C4-2B (cell line): ENCODE data around the gene CACHD1.

Source experiments
- ZFX ChIP-seq: fragments of 450-650 bp; IDR thresholded peaks from 2 replicates; pipeline ENCODE4 v1.6.1; 2017
- TF ChIP-seq, protein P1 (sequence below): fragments of 450-650 bp; conservative IDR thresholded peaks from 2 replicates; pipeline ENCODE4 v1.5.1; 2017; ENCODE audit warnings: mild to moderate bottlenecking

- TF ChIP-seq, protein P1, sequence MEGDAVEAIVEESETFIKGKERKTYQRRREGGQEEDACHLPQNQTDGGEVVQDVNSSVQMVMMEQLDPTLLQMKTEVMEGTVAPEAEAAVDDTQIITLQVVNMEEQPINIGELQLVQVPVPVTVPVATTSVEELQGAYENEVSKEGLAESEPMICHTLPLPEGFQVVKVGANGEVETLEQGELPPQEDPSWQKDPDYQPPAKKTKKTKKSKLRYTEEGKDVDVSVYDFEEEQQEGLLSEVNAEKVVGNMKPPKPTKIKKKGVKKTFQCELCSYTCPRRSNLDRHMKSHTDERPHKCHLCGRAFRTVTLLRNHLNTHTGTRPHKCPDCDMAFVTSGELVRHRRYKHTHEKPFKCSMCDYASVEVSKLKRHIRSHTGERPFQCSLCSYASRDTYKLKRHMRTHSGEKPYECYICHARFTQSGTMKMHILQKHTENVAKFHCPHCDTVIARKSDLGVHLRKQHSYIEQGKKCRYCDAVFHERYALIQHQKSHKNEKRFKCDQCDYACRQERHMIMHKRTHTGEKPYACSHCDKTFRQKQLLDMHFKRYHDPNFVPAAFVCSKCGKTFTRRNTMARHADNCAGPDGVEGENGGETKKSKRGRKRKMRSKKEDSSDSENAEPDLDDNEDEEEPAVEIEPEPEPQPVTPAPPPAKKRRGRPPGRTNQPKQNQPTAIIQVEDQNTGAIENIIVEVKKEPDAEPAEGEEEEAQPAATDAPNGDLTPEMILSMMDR = no peak
- no peak for TF ChIP-seq ZFX
These were observed 3.9 kb upstream of the CACHD1 start for GRCh38 chr1:64466033-64466432.
